ENCODE measurements around the gene PDZD2. TPM values are rescaled to one million over a fixed set of nuclear protein-coding genes. Genes with fewer than 3 reads are reported as not detected.

PDZD2 gene
- total and polyA plus RNA-seq, 11 donors, result 28.3 to 116 (median 80.6) TPM

DNA sequence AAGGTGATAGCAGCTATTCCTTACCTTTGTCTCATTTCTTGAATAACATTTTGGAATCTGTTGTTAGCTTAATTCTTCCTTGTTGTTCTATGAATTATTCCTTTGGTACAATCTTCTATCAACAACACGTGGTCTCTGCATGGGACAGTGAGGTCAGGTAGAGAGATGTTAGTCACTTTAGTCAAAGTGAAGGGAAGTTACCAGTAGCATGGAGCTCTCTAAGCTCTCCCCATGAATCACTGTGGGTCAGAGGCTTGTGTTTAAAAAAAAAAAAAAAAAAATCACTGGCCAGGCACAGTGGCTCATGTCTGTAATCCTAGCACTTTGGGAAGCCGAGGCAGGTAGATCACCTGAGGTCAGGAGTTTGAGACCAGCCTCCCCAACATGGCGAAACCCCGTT lies 419.2 kb downstream of the PDZD2 start:
- Histone ChIP-seq H3K36me3 (peaks cover 0 to 78% (median 38%) of the 10 kb centered on the region in 9 donors), H3K27ac (no peak overlapping the region), H3K4me1 (peaks cover 7 to 26% (median 19%) of the 10 kb centered on the region in 12 donors), H3K27me3 (no peaks in the 10 kb centered on the region), H3K9me3 (no peaks in the 10 kb centered on the region), H3K4me3 (no peak overlapping the region)
- DNase-seq (no peak), ATAC-seq (no peak)
- no peak for TF ChIP-seq CTCF (IDR thresholded peaks at IDR 0.05)
- no peak for TF ChIP-seq POLR2A (IDR thresholded peaks at IDR 0.05)
- 93 to 97% (median 94%) methylated on average over 4 of the region's 4 CpGs for WGBS, 4 donors
- intact Hi-C loops (cut with DNase I), result no loop called here

DNA sequence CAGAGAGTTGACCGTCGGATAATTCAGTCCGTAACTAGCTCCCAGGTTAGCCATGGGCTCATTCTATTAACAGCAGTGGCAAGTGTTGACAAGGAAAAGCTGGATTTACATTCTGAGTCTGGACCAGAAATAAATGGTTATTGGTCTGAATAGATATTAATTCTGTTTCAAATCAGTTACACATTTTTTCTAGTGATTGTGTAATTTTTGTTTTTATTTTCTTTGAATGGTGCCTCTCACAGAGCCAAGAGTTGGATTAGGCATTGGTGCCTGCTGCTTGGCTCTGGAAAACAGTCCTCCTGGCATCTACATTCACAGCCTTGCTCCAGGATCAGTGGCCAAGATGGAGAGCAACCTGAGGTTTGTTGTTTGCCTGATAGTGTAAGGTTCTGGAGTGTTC lies 420.1 kb downstream of the PDZD2 start:
- Histone ChIP-seq H3K4me1 (peaks cover 7 to 26% (median 19%) of the 10 kb centered on the region in 12 donors), H3K9me3 (no peaks in the 10 kb centered on the region), H3K36me3 (peaks cover 0 to 78% (median 35%) of the 10 kb centered on the region in 9 donors), H3K27me3 (no peaks in the 10 kb centered on the region), H3K27ac (no peak overlapping the region), H3K4me3 (no peak overlapping the region)
- TF ChIP-seq CTCF (IDR thresholded peaks at IDR 0.05) (no peak), POLR2A (IDR thresholded peaks at IDR 0.05) (no peak)
- 83 to 94% (median 92%) methylated on average over 3 of the region's 3 CpGs for WGBS, 4 donors
- DNase-seq (no peak), ATAC-seq (no peak)
- intact Hi-C loops (cut with DNase I), result no loop called here

DNA sequence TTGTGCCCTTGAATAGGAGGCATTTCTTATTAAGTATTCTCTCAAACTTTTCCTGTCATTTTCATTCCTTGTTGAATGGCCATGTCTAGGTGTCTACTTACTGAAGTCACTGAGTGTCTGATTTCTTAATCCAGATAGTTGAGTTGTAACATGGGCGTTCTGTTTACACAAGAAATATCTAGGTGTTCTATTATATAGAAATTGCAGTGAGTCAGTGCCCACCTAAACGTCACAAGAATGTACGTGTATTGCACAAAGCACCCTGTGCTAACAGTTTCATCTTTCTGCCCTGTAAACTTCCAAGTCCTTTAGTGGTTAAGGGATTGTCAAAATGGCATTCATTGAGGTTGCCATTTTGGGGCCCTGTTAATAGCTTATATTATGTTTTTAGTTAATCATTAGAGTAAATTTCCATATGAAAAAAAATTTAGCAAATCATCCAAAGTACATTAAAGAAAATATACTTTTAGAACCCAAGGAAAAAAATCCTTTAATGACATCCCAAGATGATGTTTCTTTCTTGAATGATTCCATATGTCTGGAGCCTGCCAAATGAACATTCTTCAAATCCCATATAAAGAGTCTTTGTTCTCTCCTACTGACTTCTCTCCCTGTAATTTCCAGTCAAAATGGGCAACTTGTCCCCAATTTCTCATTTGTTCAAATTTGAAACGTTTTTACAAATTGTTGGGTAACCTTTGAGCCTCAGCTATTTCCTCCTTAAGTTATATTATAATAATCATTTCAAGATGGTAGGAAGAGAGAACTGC lies 421.0 kb downstream of the PDZD2 start:
- H3K36me3 ChIP-seq, result peaks cover 0 to 78% (median 37%) of the 10 kb centered on the region in 9 donors
- ATAC-seq, result no peak
- DNase-seq, result no peak
- intact Hi-C loops (cut with DNase I), result loop anchor here in 1 of 10 donors (10.0 kb wide), 1 partner anchor 125 kb away; no protein-coding TSS in a partner anchor
- H3K4me1 ChIP-seq, result peaks cover 7 to 26% (median 19%) of the 10 kb centered on the region in 12 donors
- WGBS, 4 donors, result 80 to 90% (median 86%) methylated on average over 4 of the region's 4 CpGs
- no peaks in the 10 kb centered on the region for H3K9me3 ChIP-seq
- no peak for TF ChIP-seq CTCF (IDR thresholded peaks at IDR 0.05)
- no peak for TF ChIP-seq POLR2A (IDR thresholded peaks at IDR 0.05)
- H3K27me3 ChIP-seq, result no peaks in the 10 kb centered on the region
- H3K27ac ChIP-seq, result no peak overlapping the region
- no peak overlapping the region for H3K4me3 ChIP-seq

- WGBS, 4 donors, result 65 to 83% (median 76%) methylated on average over 2 of the region's 2 CpGs
- peaks cover 0 to 83% (median 47%) of the 10 kb centered on the region in 9 donors for H3K36me3 ChIP-seq
- H3K27ac ChIP-seq, result no peak overlapping the region
- no peaks in the 10 kb centered on the region for H3K27me3 ChIP-seq
- TF ChIP-seq CTCF (IDR thresholded peaks at IDR 0.05) (no peak), POLR2A (IDR thresholded peaks at IDR 0.05) (no peak)
- ATAC-seq (no peak), DNase-seq (no peak)
- no peaks in the 10 kb centered on the region for H3K9me3 ChIP-seq
- intact Hi-C loops (cut with DNase I), result loop anchor here in 1 of 10 donors (10.0 kb wide), 1 partner anchor 126 kb away; no protein-coding TSS in a partner anchor
- no peak overlapping the region for H3K4me3 ChIP-seq
- peaks cover under 1 to 15% (median 12%) of the 10 kb centered on the region in 12 donors for H3K4me1 ChIP-seq
Measured at GRCh38 chr5:32061236-32061635, 422.3 kb downstream of the PDZD2 start.

Measured in heart left ventricle (tissue), 16 donors.